HCT116 (cell line): ENCODE data around the gene DPYSL5. TPM values are rescaled to one million over a fixed set of nuclear protein-coding genes. Genes with fewer than 3 reads are reported as not detected.

Experiments
- ATAC-seq: fragments of 200-7000 bp; cut with Tn5 transposase; 2 replicates; pipeline ENCODE4 v1.9.1; 2020; ENCODE audit warnings: mild to moderate bottlenecking, moderate library complexity
- BruUV-seq: library from RNA; stranded (reverse); fragments of 400-500 nt; replicated peaks from 2 replicates; lab custom pipeline; 2021; lab: Mats Ljungman, UMichigan
- CTCF ChIA-PET: fragments of 300-600 bp; sonication (Branson Sonifier 250); formaldehyde crosslinking; loops from one replicate; lab custom pipeline; 2021; ENCODE audit warnings: antibody characterized with exemption; lab: Charles Lee
- POLR2A ChIA-PET: fragments of 300-600, 350-600 bp; sonication (Branson Sonifier 250); formaldehyde crosslinking; loops from one replicate; lab custom pipeline; 2021; ENCODE audit warnings: antibody characterized with exemption; lab: Charles Lee
- RAD21 ChIA-PET, 2 experiments: fragments of 300-600 bp; sonication (Branson Sonifier 250); formaldehyde crosslinking; loops; one replicate each; lab custom pipeline; 2023; ENCODE audit warnings: low total read pairs in 2 of 2; ENCODE audit not compliant: uncharacterized antibody in 2 of 2, unreplicated experiment in 2 of 2, low non-redundant PET in 1 of 2; lab: Charles Lee
- DNase-seq: peaks from one replicate; pipeline ENCODE4 v3.0.0-alpha.2; 2010; ENCODE audit warnings: low read depth, low spot score
- H2AFZ ChIP-seq: fragments of 200-600 bp; shearing (Covaris generic), sonication (generic); 2 replicates; pipeline ENCODE4 v1.6.1; 2017; ENCODE audit warnings: low read depth, mixed run types, mixed read lengths, antibody characterized with exemption, low read length; ENCODE audit not compliant: poor library complexity, severe bottlenecking
- H3K27ac ChIP-seq: 2 replicates; pipeline ENCODE4 v1.5.1; 2012; ENCODE audit warnings: low read depth, low read length
- H3K27me3 ChIP-seq: fragments of 200-600 bp; sonication (generic); 2 replicates; pipeline ENCODE4 v1.6.1; 2016; ENCODE audit warnings: mixed run types, low read length, mixed read lengths; ENCODE audit not compliant: insufficient read depth
- H3K36me3 ChIP-seq, 2 experiments: fragments of 200-500 bp in 1 of 2; fragments of 200-600 bp in 1 of 2; sonication (Bioruptor generic) in 1 of 2; sonication (generic) in 1 of 2; 2 replicates each; pipeline versions ENCODE4 v1.5.1 to v1.6.1; 2014 to 2016; ENCODE audit warnings: low read length in 2 of 2, inconsistent platforms in 1 of 2, mixed read lengths in 1 of 2, mixed run types in 1 of 2; ENCODE audit not compliant: insufficient read depth in 2 of 2, control insufficient read depth in 1 of 2
- H3K4me1 ChIP-seq, 2 experiments: fragments of 200-600 bp in 1 of 2; sonication (generic) in 1 of 2; 2 replicates each; pipeline versions ENCODE4 v1.5.1 to v1.6.1; 2012 to 2017; ENCODE audit warnings: low read length in 2 of 2, inconsistent platforms in 1 of 2, mild to moderate bottlenecking in 1 of 2, mixed read lengths in 1 of 2, mixed run types in 1 of 2, moderate library complexity in 1 of 2; ENCODE audit not compliant: insufficient read depth in 2 of 2, control insufficient read depth in 1 of 2
- H3K4me2 ChIP-seq: fragments of 200-600 bp; sonication (generic); 2 replicates; pipeline ENCODE4 v1.6.1; 2017; ENCODE audit warnings: mixed run types, low read length, mixed read lengths
- H3K4me3 ChIP-seq, 2 experiments: fragments of 200-600 bp in 1 of 2; sonication (generic) in 1 of 2; replicated peaks in 1 of 2; 2 replicates each; pipeline ENCODE4 v1.5.1; 2011 to 2016; ENCODE audit warnings: low read length in 2 of 2, control low read depth in 1 of 2, low read depth in 1 of 2, mild to moderate bottlenecking in 1 of 2, mixed read lengths in 1 of 2, mixed run types in 1 of 2
- H3K79me2 ChIP-seq: fragments of 200-600 bp; sonication (generic); 2 replicates; pipeline ENCODE4 v1.6.1; 2017; ENCODE audit warnings: mild to moderate bottlenecking, mixed run types, low read length, moderate library complexity, mixed read lengths; ENCODE audit not compliant: insufficient read depth
- H3K9ac ChIP-seq: fragments of 200-600 bp; sonication (generic); 2 replicates; pipeline ENCODE4 v1.6.1; 2016; ENCODE audit warnings: low read length, mixed read lengths
- H3K9me2 ChIP-seq: fragments of 200-600 bp; sonication (generic), shearing (Covaris generic); 2 replicates; pipeline ENCODE4 v1.6.1; 2017; ENCODE audit warnings: mixed run types, mild to moderate bottlenecking, moderate library complexity; ENCODE audit not compliant: insufficient read depth
- H3K9me3 ChIP-seq, 2 experiments: fragments of 200-500 bp in 1 of 2; fragments of 200-600 bp in 1 of 2; sonication (Bioruptor generic) in 1 of 2; sonication (generic) in 1 of 2; 2 replicates each; pipeline ENCODE4 v1.6.1; 2014 to 2017; ENCODE audit warnings: low read length in 2 of 2, mixed read lengths in 2 of 2, inconsistent platforms in 1 of 2, low read depth in 1 of 2, mild to moderate bottlenecking in 1 of 2, mixed run types in 1 of 2, moderate library complexity in 1 of 2; ENCODE audit not compliant: control insufficient read depth in 1 of 2, insufficient read depth in 1 of 2
- H4K20me1 ChIP-seq: fragments of 200-600 bp; sonication (generic), shearing (Covaris generic); 2 replicates; pipeline ENCODE4 v1.6.1; 2017; ENCODE audit warnings: mixed run types, mild to moderate bottlenecking, moderate library complexity; ENCODE audit not compliant: insufficient read depth
- CBX3 ChIP-seq: IDR thresholded peaks from 2 replicates; pipeline ENCODE4 v1.6.1; 2012; ENCODE audit warnings: low read depth
- CTCF ChIP-seq, 3 experiments: fragments of 200-600 bp in 1 of 3; sonication (generic) in 1 of 3; IDR thresholded peaks in 2 of 3; conservative IDR thresholded peaks in 1 of 3; 2 replicates each; pipeline ENCODE4 v1.5.1; 2012 to 2017; ENCODE audit warnings: low read depth in 2 of 3, low read length in 2 of 3, antibody characterized with exemption in 1 of 3, borderline replicate concordance in 1 of 3, control low read depth in 1 of 3, mild to moderate bottlenecking in 1 of 3, mixed read lengths in 1 of 3, mixed run types in 1 of 3, moderate library complexity in 1 of 3; ENCODE audit not compliant: insufficient read depth in 1 of 3
- EGR1 ChIP-seq: IDR thresholded peaks from 2 replicates; pipeline ENCODE4 v1.6.1; 2012; ENCODE audit warnings: low read depth
- ELF1 ChIP-seq: IDR thresholded peaks from 2 replicates; pipeline ENCODE4 v1.6.1; 2012; ENCODE audit warnings: low read depth, borderline replicate concordance
- EZH2 ChIP-seq: fragments of 200-600 bp; sonication (generic); IDR thresholded peaks from 2 replicates; pipeline ENCODE4 v1.6.1; 2017; ENCODE audit warnings: antibody characterized with exemption, mixed run types
- JUND ChIP-seq: IDR thresholded peaks from 2 replicates; pipeline ENCODE4 v1.6.1; 2012
- RAD21 ChIP-seq: IDR thresholded peaks from 2 replicates; pipeline ENCODE4 v1.6.1; 2012; ENCODE audit warnings: low read depth, mild to moderate bottlenecking
- SP1 ChIP-seq: IDR thresholded peaks from 2 replicates; pipeline ENCODE4 v1.6.1; 2012; ENCODE audit warnings: low read depth
- ZFX ChIP-seq: fragments of 450-650 bp; IDR thresholded peaks from 2 replicates; pipeline ENCODE4 v1.6.1; 2017
- intact Hi-C: fragments of 100-400 bp; cut with micrococcal nuclease; formaldehyde crosslinking; loops from 2 replicates; pipeline ENCODE4 v1.10.0; 2022
- total RNA-seq: library from RNA; stranded (reverse); gene quantifications from one replicate; pipeline ENCODE4 v1.2.1, GENCODE V29; 2021; ENCODE audit not compliant: unreplicated experiment
- TF ChIP-seq, protein P1 (sequence below): IDR thresholded peaks from 2 replicates; pipeline ENCODE4 v1.6.1; 2012; ENCODE audit warnings: low read depth
- TF ChIP-seq, protein P2 (sequence below): IDR thresholded peaks from 2 replicates; pipeline ENCODE4 v1.6.1; 2012

Gene DPYSL5
- total RNA-seq, 1 experiment from 2014 or later = 8.4 TPM

DNA sequence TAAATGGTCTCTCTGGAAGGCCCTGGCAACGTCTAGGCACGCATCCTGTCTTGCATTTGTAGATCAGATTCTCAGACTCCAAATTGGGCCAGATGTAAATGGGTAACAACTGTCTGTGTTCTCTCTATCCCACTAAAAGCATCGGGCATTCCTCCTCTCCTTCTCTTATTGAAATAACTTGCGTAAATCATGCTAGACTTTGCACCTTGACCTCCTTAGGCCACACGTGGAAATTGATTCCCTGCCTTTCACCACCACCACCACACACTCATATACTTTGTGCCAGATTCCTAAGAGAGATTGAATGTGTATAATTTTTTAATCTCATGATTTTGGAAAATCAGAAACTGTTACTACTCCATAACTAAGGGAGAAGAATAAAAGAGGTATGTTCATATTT, 143.8 kb downstream of the DPYSL5 start:
- Histone ChIP-seq H2AFZ (no peak overlapping the region), H4K20me1 (no peaks in the 10 kb centered on the region), H3K27ac (no peak overlapping the region), H3K27me3 (no peaks in the 10 kb centered on the region), H3K4me1 (peaks cover 11 to 21% of the 10 kb centered on the region in 2 experiments), H3K4me3 (no peak overlapping the region), H3K9me3 (no peaks in the 10 kb centered on the region), H3K36me3 (no peaks in the 10 kb centered on the region), H3K4me2 (no peak overlapping the region), H3K9me2 (no peaks in the 10 kb centered on the region), H3K9ac (no peak overlapping the region), H3K79me2 (no peaks in the 10 kb centered on the region)
- ATAC-seq = no peak
- TF ChIP-seq CBX3 = no peak
- TF ChIP-seq RAD21 = no peak
- no peak for TF ChIP-seq SP1
- TF ChIP-seq, protein P1, sequence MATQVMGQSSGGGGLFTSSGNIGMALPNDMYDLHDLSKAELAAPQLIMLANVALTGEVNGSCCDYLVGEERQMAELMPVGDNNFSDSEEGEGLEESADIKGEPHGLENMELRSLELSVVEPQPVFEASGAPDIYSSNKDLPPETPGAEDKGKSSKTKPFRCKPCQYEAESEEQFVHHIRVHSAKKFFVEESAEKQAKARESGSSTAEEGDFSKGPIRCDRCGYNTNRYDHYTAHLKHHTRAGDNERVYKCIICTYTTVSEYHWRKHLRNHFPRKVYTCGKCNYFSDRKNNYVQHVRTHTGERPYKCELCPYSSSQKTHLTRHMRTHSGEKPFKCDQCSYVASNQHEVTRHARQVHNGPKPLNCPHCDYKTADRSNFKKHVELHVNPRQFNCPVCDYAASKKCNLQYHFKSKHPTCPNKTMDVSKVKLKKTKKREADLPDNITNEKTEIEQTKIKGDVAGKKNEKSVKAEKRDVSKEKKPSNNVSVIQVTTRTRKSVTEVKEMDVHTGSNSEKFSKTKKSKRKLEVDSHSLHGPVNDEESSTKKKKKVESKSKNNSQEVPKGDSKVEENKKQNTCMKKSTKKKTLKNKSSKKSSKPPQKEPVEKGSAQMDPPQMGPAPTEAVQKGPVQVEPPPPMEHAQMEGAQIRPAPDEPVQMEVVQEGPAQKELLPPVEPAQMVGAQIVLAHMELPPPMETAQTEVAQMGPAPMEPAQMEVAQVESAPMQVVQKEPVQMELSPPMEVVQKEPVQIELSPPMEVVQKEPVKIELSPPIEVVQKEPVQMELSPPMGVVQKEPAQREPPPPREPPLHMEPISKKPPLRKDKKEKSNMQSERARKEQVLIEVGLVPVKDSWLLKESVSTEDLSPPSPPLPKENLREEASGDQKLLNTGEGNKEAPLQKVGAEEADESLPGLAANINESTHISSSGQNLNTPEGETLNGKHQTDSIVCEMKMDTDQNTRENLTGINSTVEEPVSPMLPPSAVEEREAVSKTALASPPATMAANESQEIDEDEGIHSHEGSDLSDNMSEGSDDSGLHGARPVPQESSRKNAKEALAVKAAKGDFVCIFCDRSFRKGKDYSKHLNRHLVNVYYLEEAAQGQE = no peak
- TF ChIP-seq EGR1 = no peak
- intact Hi-C loops = no loop called here
- ChIA-PET POLR2A (no interaction called here), RAD21 (no interaction called here), CTCF (no interaction called here)
- no TSS peak for BruUV-seq
- DNase-seq = no peak

DNA sequence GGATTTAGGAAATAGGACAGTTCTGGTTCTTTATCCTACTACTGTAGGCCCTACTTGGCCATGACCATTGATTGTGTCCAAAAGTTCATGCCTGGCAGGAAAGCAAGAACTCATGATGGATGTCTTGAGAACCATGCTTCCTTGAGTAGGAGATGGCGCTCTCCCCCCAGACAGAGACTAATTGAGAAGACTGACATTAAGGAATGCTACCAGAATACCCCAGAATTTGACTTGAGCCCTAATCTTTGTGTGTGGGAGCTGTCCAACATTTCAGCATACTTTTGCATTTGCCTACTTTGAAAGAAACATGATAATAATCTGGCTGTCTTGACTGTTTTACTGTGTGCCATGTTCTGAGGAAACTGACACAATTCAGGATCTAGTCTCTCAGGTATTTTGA, 145.8 kb downstream of the DPYSL5 start:
- Histone ChIP-seq H3K9me3 (no peaks in the 10 kb centered on the region), H3K4me3 (no peak overlapping the region), H3K27ac (no peak overlapping the region), H3K4me2 (no peak overlapping the region), H3K36me3 (no peaks in the 10 kb centered on the region), H3K4me1 (peaks cover 5 to 11% of the 10 kb centered on the region in 2 experiments; a peak in 3 of 4 replicates), H2AFZ (no peak overlapping the region), H3K9me2 (no peaks in the 10 kb centered on the region), H3K27me3 (no peaks in the 10 kb centered on the region), H3K9ac (no peak overlapping the region), H4K20me1 (no peaks in the 10 kb centered on the region), H3K79me2 (no peaks in the 10 kb centered on the region)
- CTCF ChIA-PET = interaction anchor here (1.0 to 1.9 kb wide), 2 partner anchors 11 to 23 kb away, joined by 3 to 7 read pairs; no protein-coding TSS in a partner anchor
- DNase-seq (no peak), ATAC-seq (no peak)
- RAD21 ChIA-PET = no interaction called here
- intact Hi-C loops = no loop called here
- TF ChIP-seq ZFX = no peak
- TF ChIP-seq, protein P2, sequence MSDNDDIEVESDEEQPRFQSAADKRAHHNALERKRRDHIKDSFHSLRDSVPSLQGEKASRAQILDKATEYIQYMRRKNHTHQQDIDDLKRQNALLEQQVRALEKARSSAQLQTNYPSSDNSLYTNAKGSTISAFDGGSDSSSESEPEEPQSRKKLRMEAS = no peak
- TF ChIP-seq JUND = no peak
- TF ChIP-seq ELF1 = no peak
- TF ChIP-seq EZH2 = no peak
- no peak for TF ChIP-seq CBX3
- TF ChIP-seq, protein P1 = peak; percentile 71
- no peak for TF ChIP-seq CTCF (IDR thresholded peaks at IDR 0.05 in 2 of 3, conservative IDR thresholded peaks at IDR 0.05 in 1 of 3; ENCODE audit: borderline replicate concordance in 1 of 3, insufficient read depth in 1 of 3, low read depth in 2 of 3, low read length in 2 of 3)
- POLR2A ChIA-PET = no interaction called here
- no TSS peak for BruUV-seq
